Muscle of arm (tissue), 12 donors: ENCODE results near the gene ZNF740. TPM values are rescaled to one million over a fixed set of nuclear protein-coding genes. Genes with fewer than 3 reads are reported as not detected.

Source experiments
- DNase-seq: peaks from one replicate; pipeline ENCODE4 v3.0.0-alpha.2; 2013
- polyA plus RNA-seq, 12 donors: library from polyadenylated mRNA; unstranded; fragments of 120-200 nt; gene quantifications; one replicate each; pipeline ENCODE4 v1.2.1, GENCODE V29; 2013; ENCODE audit not compliant: insufficient read length in 12 of 12

ZNF740 gene
- polyA plus RNA-seq, 12 donors: 16.0 to 37.8 (median 30.9) TPM; not detected in 1

DNA sequence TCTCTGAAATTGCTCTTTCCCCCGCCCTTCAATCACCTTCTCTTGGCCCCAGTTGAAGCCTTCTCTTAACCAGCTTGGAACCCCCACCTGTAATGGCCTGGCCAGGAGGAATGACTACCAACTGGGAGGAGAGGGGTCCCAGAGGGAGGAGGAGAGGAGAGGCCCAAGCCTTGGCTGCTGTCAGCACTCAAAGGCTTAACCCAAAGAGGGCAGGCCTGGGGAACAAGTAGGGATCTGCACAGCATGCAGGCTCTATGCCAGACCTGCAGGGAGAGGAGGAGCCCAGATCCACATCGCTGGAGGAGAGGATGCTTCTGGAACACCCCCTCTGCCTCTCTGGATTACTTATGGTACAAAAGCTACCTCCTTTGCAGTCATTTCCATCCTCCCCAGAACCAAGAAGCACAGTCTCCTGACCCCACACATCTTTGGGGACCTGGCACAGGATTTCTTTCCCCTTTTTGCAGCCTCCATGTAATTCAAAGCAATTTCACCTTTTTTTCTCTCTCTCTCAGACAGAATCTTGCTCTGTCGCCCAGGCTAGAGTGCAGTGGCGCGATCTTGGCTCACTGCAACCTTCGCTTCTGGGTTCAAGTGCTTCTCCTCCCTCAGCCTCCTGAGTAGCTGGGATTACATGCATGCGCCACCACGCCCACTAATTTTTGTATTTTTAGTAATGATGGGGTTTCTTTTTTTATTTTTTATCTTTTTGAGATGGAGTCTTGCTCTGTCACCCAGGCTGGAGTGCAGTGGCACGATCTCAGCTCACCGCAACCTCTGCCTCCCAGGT is 45.3 kb downstream of the ZNF740 start:
- DNase-seq: no peak

DNA sequence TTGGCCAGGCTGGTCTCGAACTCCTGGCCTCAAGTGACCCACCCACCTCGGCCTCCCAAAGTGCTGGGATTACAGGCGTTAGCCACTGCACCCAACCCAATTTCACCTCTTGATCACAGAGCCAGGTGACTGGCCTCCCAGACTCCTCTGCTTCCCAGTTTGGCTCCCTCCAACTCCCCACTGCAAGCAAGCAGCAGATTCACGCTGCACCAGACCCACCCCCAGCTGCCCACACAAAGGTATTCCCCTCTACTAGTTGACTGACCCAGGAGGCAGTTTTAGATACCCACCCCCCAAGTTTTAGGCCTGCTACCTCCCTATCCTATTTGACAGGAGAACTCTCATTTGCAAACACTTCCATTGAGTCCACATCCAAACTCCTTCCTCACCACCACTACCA is 46.3 kb downstream of the ZNF740 start:
- no peak for DNase-seq

DNA sequence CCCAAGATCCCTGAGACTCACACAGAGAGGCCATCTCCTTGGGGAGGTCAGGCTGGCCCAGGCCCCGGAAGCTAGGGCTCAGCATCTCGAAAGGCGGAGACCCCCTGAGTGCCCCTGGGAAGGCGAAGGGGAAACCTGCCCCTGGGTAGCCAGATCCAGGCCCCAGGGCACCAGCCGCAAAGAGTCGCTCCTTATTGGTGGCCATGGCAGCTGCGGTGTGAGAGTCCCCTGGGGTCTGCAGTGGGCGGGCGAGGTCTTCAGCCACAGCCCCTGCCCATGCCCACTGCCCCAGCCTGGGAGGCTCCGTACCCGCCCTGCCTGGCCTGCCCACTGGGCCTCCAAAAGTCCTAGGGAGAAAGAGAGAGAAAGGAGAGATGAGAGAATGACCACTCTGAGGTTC is 46.8 kb downstream of the ZNF740 start:
- DNase-seq: no peak

DNA sequence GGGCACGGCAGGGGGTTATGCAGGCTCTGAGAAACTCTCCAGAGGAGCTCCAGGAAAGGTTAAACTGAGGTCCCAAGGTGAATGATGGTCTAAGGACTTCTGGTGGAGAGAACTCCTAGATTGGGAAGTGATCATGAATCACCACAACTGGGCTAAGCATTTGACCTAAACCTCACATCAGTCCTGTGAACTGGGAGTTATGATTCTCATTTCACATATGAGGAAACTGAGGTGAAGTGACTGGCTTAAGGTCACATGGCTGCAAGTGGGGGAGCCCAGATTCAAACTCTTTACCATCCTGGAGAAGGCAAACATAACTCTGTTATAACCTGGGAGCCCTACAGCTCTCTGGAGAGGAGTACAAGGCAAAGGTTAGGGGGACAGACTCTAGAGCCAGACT is 47.3 kb downstream of the ZNF740 start:
- no peak for DNase-seq

DNA sequence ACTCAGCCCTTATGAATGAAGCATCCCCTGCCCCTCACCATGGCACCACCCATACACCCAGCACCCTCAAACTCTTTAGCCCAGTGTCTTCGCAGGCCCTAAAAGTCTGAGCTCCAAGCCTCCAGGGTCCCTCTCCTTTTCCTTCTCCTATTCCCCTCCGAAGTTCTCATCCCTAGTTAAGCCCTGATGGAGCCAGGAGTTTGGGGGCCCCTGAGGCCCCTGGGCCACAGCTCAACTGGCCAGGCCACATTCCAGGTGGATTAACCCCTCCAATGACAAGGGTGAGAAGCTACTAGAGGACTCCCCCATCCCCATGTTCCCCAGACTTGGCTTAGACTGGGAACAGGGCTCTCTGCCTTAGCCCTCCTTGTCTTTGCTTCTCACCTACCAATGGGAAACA is 48.9 kb downstream of the ZNF740 start:
- no peak for DNase-seq

DNA sequence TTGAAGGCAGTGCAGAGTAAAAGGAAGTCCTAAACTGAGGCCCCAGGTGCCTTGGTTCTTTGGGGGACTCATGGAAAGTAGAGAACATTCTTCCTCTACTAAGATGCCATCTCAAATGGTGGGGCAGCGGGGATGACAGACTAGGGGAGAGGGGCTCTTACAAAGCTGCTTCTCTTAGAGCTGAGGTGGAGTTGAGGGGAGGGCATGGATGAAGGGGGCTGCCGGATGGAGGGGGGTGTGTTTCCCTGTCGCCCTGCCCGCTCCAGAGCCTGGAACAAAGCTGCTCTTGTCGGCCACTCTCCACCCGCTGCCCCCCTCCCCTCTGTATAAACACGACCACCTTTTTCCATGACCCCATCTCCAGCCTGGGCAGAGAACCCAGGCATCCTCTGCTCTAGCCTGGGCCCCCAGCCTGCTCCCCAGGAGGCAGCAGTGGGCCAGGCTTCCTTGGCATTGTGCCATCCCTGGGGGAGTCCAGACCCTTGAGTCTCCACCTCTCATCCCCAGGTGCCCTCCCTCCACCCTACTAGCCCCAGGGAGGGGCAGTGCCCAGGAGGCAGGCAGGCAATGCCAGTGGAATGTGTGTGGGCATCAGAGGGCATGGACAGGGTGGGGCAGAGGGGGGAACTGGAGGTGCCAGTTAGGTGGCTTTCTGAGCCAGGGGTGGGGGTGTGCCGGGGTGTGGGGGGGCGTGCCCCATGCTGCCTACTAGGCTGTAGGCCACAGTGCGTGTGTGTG is 49.8 kb downstream of the ZNF740 start:
- no peak for DNase-seq

DNA sequence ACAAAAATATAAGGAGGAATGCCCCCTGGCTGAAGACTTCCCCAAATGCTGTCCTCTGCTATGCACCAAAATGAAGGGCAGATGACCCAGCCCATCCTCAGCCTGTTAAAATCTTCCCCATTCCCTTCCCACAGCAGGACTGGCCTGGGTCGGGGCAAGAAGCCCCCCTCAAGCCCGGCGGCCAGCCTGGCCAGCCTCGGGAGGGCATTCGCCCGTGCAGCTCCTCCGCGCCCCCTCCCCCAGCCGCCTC is 51.1 kb downstream of the ZNF740 start:
- no peak for DNase-seq

DNA sequence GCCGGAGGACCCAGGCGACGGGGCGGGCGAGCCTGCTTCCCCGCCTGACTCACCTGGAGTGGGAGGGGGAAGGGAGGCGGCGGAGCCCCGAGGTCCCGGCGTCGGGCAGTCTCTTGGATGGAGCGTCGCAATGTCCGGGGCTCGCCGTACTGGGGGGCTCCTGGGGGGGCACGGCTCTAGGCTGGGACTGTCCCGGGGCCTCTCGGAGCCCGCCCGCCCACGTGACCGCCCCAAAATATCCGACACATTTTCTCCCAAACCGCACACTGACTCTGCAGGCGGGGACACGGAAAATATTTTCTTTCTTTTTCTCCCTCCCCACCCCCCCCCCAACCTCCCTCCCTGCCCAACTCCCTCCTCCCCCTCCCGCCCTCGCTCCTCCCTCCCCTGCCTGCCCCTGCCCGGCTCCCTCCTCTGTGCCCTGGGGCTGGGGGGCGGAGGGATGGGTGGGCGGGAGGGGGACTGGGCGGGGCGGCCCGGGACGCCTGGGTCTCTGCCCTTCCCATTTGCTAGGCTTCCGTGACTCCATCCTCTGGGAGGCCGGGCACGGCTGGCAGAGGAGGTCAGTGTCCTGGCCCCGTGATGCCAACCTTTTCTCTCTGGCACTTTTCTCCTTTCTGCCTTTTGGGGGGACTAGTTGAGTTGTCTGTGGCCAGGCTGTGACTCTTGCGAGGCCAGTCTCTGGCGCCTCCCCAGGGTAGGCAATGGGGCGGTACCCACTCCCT is 51.6 kb downstream of the ZNF740 start, which contains the start of gene RARG:
TSS of gene RARG (minus strand) at position 289 of the 725 bp plus-strand sequence. CDS start 4,664 bp downstream, outside the sequence.
- no peak for DNase-seq

DNA sequence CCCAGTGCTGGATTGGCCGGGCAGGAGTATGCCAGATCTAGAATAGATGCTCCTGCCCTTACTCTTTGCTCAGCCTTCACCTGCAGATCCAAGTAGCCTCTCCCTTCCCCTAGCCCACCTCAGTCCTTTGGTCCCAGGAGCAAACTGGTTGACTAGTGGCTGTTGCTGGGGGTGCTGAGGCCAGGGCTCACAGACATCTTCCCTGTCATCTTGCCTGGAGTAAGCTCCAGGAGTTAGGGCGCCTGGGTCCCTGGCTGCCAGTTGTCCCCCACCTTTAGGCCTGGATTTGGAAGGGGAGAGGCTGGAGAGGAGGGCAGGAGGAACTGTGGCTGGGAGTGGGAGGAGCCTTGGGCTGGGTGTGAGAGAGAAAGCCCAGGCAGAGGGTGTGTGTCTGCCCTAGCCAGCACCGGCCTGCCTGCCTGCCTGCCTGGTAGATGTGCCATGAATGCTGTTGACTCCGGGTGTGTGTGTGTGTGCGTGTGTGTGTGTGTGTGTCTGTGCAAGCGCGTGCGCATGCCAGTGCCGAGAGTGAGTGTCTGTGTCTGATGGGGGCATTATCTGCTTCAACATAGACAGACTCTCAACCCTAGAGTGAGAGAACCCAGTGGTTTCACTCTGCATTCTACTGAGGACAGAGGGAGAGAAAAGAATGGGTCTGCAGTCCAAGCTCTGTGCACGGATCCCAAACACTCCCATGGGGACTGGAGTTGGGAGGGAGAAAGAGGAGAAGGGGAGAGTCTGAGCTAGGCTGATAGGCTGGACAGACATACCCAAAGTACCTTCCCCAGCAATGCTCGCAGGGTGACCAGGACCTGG is 52.3 kb downstream of the ZNF740 start:
- no peak for DNase-seq

DNA sequence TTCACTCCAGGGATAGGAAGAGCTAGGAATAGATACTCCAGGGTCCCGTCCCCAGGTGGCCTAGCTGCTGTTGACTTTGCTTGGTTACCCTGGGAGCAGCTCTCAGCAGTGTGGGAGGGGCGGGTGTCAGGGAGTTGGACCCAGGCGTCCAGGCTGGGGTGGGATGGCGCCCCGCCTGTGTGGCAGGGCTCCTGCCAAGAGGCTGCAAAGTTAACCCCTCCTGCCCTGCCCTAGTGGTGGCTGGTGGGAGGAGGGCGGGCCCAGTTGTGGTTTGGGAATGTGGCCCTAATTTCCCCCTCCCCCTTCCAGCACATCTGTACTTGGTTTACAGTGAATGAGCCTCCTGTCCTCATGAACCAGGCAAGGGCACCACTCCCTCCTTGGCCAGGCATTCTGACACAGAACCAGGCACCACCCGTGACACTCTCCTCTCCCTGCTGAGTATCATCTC is 53.2 kb downstream of the ZNF740 start:
- no peak for DNase-seq

DNA sequence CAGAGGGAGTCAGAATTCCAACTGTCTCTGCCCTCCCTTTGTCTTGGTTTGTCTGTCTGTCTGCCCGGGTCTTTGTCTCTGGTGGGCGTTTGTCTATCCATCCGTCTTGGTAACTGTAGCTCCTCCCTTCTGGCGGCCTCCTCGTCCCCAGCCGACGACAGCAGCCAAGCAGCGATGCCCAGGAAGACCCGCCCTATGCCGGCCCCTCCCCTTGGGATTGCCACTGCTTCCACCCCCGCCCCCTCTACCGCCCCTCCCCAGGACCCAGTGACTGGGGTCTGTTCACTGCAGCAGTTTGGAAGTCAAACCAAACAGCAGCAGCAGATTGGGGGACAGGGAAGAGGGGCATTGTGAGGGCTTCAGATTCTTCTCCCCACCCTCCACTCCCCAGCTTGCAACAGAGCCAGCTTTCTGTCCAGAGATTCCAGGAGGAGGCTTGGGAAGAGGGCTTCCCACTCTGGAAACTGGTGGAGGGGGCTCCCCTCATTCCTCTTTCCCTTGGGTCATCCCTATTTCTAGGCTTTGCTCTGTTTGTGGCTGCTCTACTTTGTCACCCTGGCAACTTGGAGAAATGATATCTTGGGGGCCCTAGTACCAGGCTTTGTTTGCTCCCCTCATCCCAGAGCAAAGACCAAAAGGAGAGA is 53.9 kb downstream of the ZNF740 start:
- no peak for DNase-seq

DNA sequence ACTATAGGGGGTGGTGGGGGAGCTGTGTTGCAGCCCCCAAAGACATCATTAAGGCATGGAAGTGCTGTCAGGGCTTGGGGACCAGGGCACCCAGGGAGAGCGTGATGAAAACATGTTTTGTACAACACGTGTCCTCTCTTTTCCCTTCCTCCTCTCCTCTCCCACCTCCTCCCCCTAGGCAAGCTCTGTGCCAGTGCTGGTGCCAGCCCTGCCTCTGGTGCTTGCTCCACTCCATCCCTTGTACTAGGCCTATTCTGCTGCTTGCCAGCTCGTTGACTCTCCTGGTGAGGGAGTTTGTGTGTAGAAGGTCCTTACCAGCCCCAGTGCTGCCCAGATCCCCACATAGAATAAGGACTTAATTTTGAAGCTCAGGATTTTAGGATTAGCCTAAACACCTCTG is 54.6 kb downstream of the ZNF740 start:
- no peak for DNase-seq

DNA sequence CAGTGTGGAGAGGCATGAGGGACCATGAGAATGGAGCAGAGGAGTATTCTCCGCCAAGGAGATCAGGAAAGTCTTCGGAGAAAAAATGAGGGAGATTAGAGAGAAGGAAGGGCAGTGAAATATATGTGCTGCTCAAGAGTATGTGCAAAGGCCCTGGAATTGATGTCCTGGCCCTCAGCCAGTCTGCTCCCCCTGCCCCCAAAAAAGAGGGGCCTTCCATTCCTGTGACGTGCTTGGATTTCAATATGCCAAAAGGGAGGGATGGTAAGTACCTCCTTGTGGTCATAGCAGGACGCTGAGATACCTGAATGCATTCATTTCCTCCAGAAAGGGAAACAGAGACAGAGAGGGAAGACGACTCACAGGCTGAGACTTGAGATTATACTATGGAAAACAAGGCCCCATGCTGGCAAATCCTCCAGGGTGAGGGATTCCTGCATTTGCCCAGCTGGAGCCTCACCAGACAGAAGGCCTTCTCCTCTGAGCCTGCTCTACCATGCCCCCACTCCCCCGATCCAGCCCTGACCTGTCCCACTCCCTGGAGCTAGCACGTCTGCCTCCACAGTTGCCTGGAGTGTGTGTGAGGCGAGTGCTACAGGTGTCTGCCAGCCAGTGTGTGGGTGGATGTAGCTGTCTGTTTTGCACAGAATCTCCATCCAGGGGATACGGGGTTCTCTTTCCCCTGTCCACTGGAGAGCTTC is 55.4 kb downstream of the ZNF740 start:
- DNase-seq: no peak

DNA sequence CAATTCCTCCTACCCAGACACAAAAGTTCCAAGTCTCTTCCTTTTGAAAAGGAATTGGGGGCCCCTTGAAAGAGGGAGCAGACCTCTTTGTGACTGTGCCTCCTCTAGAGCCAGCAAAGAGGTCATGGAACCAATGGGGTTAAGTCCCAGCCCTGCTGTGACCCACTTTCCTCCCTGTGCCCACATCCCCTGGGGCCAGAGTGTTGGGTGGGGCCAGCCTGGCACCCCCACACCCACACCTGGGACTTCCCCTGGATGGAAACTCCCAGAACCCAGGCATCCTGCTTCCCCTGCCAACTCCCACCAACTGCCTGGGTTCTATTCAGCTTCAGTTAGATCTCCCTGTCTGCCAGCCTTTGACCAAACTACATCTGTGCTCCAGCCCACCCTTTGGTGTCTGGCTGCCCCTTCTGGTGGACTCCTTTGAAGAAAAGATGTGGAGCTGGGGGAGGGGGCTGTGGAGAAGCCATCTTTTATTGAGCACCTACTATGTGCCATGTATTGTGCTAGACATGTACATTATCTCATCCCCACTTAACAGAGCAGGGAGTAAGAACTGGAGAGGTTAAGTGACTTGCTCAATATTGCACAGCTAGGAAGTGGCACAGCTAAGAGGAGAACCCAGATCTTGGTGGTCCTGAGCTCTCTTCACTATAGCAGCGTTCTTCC is 56.1 kb downstream of the ZNF740 start:
- no peak for DNase-seq

DNA sequence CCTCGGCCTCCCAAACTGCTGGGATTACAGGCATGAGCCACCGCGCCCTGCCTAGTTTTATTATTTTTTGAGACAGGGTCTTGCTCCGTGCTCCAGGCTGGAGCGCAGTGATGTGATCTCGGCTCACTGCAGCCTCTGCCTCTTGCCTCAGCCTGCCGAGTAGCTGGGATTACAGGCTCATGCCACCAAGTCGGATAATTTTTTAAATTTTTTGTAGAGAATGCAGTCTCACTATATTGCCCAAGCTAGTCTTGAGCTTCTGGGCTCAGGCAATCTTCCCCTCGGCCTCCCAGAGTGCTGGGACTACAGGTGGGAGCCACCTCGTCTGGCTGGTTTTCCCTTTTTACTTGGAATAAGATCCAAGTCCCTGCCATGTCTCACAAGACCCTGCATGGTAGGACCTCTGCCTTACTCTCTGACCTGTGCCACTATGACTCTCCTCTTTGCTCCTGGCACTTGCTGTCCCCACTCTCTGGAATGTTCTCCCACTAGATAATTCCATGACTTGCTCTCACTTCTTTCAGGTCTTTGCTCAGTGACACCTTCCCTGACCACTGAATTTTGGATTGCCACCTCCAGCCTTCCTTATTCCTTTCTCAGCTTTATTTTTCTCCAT is 59.2 kb downstream of the ZNF740 start:
- DNase-seq: no peak

DNA sequence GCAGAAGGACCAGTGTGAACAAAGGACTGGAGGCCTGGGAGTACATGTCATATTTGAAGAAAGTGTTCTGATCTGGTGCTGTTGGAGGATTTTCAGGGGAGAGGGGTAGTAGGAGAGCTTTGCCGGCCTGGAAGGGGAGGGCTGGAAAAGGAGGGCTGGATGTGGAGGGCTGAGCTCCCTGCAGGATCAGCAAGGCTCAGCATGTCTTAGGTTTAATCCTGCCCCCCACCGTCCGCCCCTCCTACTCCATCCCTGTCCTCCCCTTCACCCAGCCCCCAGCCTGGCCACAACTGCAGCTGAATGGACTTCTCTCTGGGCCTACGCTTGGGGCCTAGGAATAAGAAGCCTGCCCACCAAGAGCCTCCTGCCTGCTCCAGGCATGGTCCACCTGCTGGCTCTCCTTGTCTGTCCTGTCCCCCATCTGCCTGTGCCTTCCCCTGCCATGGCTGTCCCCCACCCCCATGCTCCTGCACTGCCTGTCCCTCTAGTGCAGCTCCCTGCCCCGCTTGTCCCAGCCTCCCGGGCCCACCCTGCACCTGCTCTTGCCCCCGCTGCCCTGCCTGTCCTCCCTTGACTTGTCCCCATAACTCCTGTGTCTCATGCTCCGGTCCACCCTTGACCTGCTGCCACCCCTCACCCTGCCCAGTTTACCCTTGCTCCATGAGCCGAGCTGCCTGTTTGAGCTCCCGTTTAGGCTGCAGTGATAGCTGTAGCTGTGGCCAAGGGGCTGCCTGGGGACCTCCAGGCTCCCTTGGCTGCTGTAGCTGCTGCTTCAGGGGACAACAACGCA is 61.3 kb downstream of the ZNF740 start:
- DNase-seq: no peak

DNA sequence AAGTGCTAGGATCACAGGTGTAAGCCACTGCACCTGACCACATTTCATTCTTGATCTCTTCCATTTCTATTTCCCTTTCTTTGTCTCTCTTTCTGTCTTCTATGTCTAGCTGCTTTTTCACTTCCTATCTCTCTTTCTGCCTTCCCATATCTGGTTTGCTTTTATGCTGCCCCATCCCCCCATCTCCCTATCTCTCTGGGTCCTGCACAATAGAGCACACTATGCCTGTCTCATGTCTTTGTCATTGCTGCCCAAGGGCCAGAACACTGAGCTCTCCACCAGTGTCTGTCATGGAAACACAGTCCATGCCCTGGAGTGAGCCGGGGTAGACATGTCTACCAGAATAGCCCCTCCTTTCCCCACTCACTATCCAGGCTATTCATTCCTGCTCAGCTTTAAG is 63.8 kb downstream of the ZNF740 start:
- DNase-seq: no peak
